Activated CD8-positive, alpha-beta T cell treated with anti-CD3 and anti-CD28 coated beads for 36 hours (primary cell): ENCODE data around the gene UNKL. TPM values are rescaled to one million over a fixed set of nuclear protein-coding genes. Genes with fewer than 3 reads are reported as not detected.

Experiments
- ATAC-seq: fragments of 200-7000 bp; cut with Tn5 transposase; one replicate; pipeline ENCODE4 v1.10.0; 2021; ENCODE audit warnings: mild to moderate bottlenecking, moderate library complexity
- CTCF ChIA-PET: fragments of 350-600 bp; sonication (Branson Sonifier 250); formaldehyde crosslinking; loops from one replicate; lab custom pipeline; 2021; ENCODE audit warnings: antibody characterized with exemption; lab: Charles Lee
- POLR2A ChIA-PET: fragments of 350-600 bp; sonication (Branson Sonifier 250); formaldehyde crosslinking; loops from one replicate; lab custom pipeline; 2021; ENCODE audit warnings: antibody characterized with exemption; lab: Charles Lee
- DNase-seq: peaks from one replicate; pipeline ENCODE4 v3.0.0-alpha.2; 2020
- H3K27ac Mint-ChIP-seq: one replicate; pipeline ENCODE4 v1.8.0; 2021; ENCODE audit warnings: mild to moderate bottlenecking, mixed read lengths
- H3K27me3 Mint-ChIP-seq: one replicate; pipeline ENCODE4 v1.8.0; 2021; ENCODE audit warnings: mixed read lengths
- H3K36me3 Mint-ChIP-seq: one replicate; pipeline ENCODE4 v1.8.0; 2021; ENCODE audit warnings: low read depth, mixed read lengths
- H3K4me1 Mint-ChIP-seq: one replicate; pipeline ENCODE4 v1.8.0; 2021; ENCODE audit warnings: low read depth, mixed read lengths
- H3K4me3 Mint-ChIP-seq: one replicate; pipeline ENCODE4 v1.8.0; 2021; ENCODE audit warnings: mild to moderate bottlenecking, moderate library complexity, mixed read lengths
- H3K9me3 Mint-ChIP-seq: one replicate; pipeline ENCODE4 v1.8.0; 2021; ENCODE audit warnings: mixed read lengths
- CTCF ChIP-seq: fragments of 200-600 bp; IDR thresholded peaks from one replicate; pipeline ENCODE4 v1.8.0; 2022; ENCODE audit warnings: antibody characterized with exemption, mild to moderate bottlenecking
- intact Hi-C: fragments of 100-400 bp; cut with micrococcal nuclease; formaldehyde crosslinking; loops from one replicate; pipeline ENCODE4 v1.10.0; 2022
- total RNA-seq, 2 experiments: library from RNA; stranded (reverse); gene quantifications; one replicate each; pipeline ENCODE4 v1.2.3, GENCODE V29; 2021

Gene UNKL
- total RNA-seq, result 10 to 100 TPM; 32.4 to 38.1 TPM

GRCh38 chr16:1414532-1415260, at the start of gene UNKL:
UNKL (minus strand) TSS chr16:1414704; CDS start chr16:1414691, 13 bp downstream.
- ChIA-PET POLR2A (interaction anchor here (0.8 kb wide), 1 partner anchor 35 kb away, joined by 4 read pairs; no protein-coding TSS in a partner anchor), CTCF (interaction anchor here (1.3 kb wide), 1 partner anchor 35 kb away, joined by 3 read pairs; no protein-coding TSS in a partner anchor)
- peaks cover 10% of the 10 kb centered on the region for H3K36me3 Mint-ChIP-seq
- H3K4me3 Mint-ChIP-seq, result peak within 1 kb of the TSS; percentile 83
- DNase-seq (peak; percentile 82), ATAC-seq (peak; percentile 60)
- no peaks in the 10 kb centered on the region for H3K9me3 Mint-ChIP-seq
- peaks cover 28% of the 10 kb centered on the region for H3K4me1 Mint-ChIP-seq
- intact Hi-C loops, result no loop called here
- TF ChIP-seq CTCF, result no peak
- H3K27me3 Mint-ChIP-seq, result no peaks in the 10 kb centered on the region
- H3K27ac Mint-ChIP-seq, result peak within 1 kb of the TSS; percentile 85

- peaks cover 2% of the 10 kb centered on the region for H3K36me3 Mint-ChIP-seq
- H3K4me1 Mint-ChIP-seq, result peaks cover 6% of the 10 kb centered on the region
- ChIA-PET POLR2A (interaction anchor here (0.9 kb wide), 1 partner anchor 42 kb away, joined by 4 read pairs; no protein-coding TSS in a partner anchor), CTCF (no interaction called here)
- no peak for DNase-seq
- no peak for ATAC-seq
- no peak overlapping the region for H3K4me3 Mint-ChIP-seq
- intact Hi-C loops, result no loop called here
- TF ChIP-seq CTCF, result no peak
- H3K9me3 Mint-ChIP-seq, result no peaks in the 10 kb centered on the region
- no peak overlapping the region for H3K27ac Mint-ChIP-seq
- H3K27me3 Mint-ChIP-seq, result no peaks in the 10 kb centered on the region
Observed at GRCh38 chr16:1461146-1461545, 46.6 kb upstream of the UNKL start.

GRCh38 chr16:1460602-1461138, 46.2 kb upstream of the UNKL start:
- ATAC-seq (no peak), DNase-seq (no peak)
- Mint-ChIP-seq H3K4me3 (no peak overlapping the region), H3K9me3 (no peaks in the 10 kb centered on the region), H3K27ac (no peak overlapping the region), H3K4me1 (peaks cover 6% of the 10 kb centered on the region), H3K36me3 (peaks cover 2% of the 10 kb centered on the region), H3K27me3 (no peaks in the 10 kb centered on the region)
- ChIA-PET POLR2A (no interaction called here), CTCF (no interaction called here)
- TF ChIP-seq CTCF, result no peak
- intact Hi-C loops, result no loop called here

- POLR2A ChIA-PET, result interaction anchor here (0.7 kb wide), 1 partner anchor 548 kb away, joined by 3 read pairs; no protein-coding TSS in a partner anchor
Observed at GRCh38 chr16:1459967-1460366, 45.5 kb upstream of the UNKL start.

More at GRCh38 chr16:1459967-1460366, 45.5 kb upstream of the UNKL start:
- no peak for DNase-seq
- Mint-ChIP-seq H3K4me1 (peaks cover 6% of the 10 kb centered on the region), H3K27me3 (no peaks in the 10 kb centered on the region), H3K27ac (no peak overlapping the region), H3K4me3 (no peak overlapping the region), H3K36me3 (peaks cover 2% of the 10 kb centered on the region), H3K9me3 (no peaks in the 10 kb centered on the region)
- intact Hi-C loops, result no loop called here
- TF ChIP-seq CTCF, result no peak
- ATAC-seq, result no peak
- CTCF ChIA-PET, result no interaction called here
